Measurements from ENCODE around the gene CFAP45.

Gene CFAP45

DNA sequence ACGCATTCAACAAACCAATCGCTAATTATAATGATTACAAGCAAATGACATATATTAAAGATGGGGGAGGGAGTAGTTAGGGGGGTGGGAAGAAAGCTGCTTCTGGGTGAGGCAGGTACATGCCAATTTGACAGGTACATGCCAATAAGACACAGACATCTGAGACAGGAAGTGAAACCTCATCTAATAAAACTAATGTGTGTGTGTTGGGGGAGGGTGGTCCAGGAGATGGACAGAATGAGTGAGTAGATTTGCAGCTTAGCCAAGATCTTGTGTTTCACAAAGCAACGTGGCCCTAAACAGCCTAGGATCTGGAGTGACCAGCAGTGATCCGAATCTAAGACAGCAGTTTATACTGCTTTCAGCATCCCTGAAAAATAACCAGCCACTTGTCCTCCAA lies 10.8 kb downstream of the CFAP45 start:
- no peak overlapping the region for H3K4me3 ChIP-seq
- peak overlapping the region in 1 of 2 donors; percentile 17 for H3K27ac ChIP-seq
- intact Hi-C loops (cut with DNase I; ENCODE audit: low total_unique reads): no loop called here
- no peak for DNase-seq
- H3K27me3 ChIP-seq: no peaks in the 10 kb centered on the region
- TF ChIP-seq, protein P1, sequence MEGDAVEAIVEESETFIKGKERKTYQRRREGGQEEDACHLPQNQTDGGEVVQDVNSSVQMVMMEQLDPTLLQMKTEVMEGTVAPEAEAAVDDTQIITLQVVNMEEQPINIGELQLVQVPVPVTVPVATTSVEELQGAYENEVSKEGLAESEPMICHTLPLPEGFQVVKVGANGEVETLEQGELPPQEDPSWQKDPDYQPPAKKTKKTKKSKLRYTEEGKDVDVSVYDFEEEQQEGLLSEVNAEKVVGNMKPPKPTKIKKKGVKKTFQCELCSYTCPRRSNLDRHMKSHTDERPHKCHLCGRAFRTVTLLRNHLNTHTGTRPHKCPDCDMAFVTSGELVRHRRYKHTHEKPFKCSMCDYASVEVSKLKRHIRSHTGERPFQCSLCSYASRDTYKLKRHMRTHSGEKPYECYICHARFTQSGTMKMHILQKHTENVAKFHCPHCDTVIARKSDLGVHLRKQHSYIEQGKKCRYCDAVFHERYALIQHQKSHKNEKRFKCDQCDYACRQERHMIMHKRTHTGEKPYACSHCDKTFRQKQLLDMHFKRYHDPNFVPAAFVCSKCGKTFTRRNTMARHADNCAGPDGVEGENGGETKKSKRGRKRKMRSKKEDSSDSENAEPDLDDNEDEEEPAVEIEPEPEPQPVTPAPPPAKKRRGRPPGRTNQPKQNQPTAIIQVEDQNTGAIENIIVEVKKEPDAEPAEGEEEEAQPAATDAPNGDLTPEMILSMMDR (IDR thresholded peaks at IDR 0.05): no peak
- peaks cover 0 to 11% (median 4%) of the 10 kb centered on the region in 4 donors for H3K4me1 ChIP-seq
- H3K9me3 ChIP-seq: no peaks in the 10 kb centered on the region
- H3K36me3 ChIP-seq: no peaks in the 10 kb centered on the region

- no peaks in the 10 kb centered on the region for H3K36me3 ChIP-seq
- no peak overlapping the region for H3K4me3 ChIP-seq
- H3K27ac ChIP-seq: no peak overlapping the region
- no peaks in the 10 kb centered on the region for H3K27me3 ChIP-seq
- no peaks in the 10 kb centered on the region for H3K4me1 ChIP-seq
- DNase-seq: no peak
- TF ChIP-seq, protein P1 (IDR thresholded peaks at IDR 0.05): no peak
- intact Hi-C loops (cut with DNase I; ENCODE audit: low total_unique reads): no loop called here
- no peaks in the 10 kb centered on the region for H3K9me3 ChIP-seq
Observed at GRCh38 chr1:159884296-159884695, 15.7 kb downstream of the CFAP45 start.

GRCh38 chr1:159883134-159883533 lies 16.8 kb downstream of the CFAP45 start:
- intact Hi-C loops (cut with DNase I; ENCODE audit: low total_unique reads): no loop called here
- Histone ChIP-seq H3K27me3 (no peaks in the 10 kb centered on the region), H3K4me1 (no peaks in the 10 kb centered on the region), H3K4me3 (no peak overlapping the region), H3K27ac (no peak overlapping the region), H3K36me3 (no peaks in the 10 kb centered on the region), H3K9me3 (no peaks in the 10 kb centered on the region)
- DNase-seq: no peak
- TF ChIP-seq, protein P1 (IDR thresholded peaks at IDR 0.05): no peak

DNA sequence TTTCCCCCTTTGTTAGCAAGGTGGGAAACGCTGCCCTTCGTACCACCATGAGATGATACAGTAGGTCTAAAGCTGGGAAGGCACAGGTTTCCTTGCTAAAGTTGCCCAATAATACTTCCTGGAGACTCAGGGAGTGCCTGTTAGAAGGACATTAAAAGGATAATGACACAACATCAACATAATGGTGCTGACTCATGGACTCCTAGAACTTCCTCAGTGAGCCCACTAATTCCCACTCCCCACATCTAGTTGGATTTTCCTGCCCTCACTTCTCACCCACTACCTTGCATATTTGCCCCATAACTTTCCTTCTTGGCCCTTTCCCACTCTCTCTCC lies 17.5 kb downstream of the CFAP45 start:
- Histone ChIP-seq H3K4me3 (no peak overlapping the region), H3K36me3 (no peaks in the 10 kb centered on the region), H3K4me1 (no peaks in the 10 kb centered on the region), H3K27me3 (no peaks in the 10 kb centered on the region), H3K9me3 (no peaks in the 10 kb centered on the region), H3K27ac (no peak overlapping the region)
- DNase-seq: no peak
- TF ChIP-seq, protein P1 (IDR thresholded peaks at IDR 0.05): no peak
- intact Hi-C loops (cut with DNase I; ENCODE audit: low total_unique reads): no loop called here

GRCh38 chr1:159881622-159882526 lies 18.1 kb downstream of the CFAP45 start:
- TF ChIP-seq, protein P1 (IDR thresholded peaks at IDR 0.05): no peak
- DNase-seq: no peak
- no peak overlapping the region for H3K27ac ChIP-seq
- H3K27me3 ChIP-seq: no peaks in the 10 kb centered on the region
- H3K9me3 ChIP-seq: no peaks in the 10 kb centered on the region
- intact Hi-C loops (cut with DNase I; ENCODE audit: low total_unique reads): no loop called here
- H3K36me3 ChIP-seq: no peaks in the 10 kb centered on the region
- no peak overlapping the region for H3K4me3 ChIP-seq
- H3K4me1 ChIP-seq: no peaks in the 10 kb centered on the region

Data from tibial artery (tissue), 4 donors.